GM21786 (cell line): ENCODE data around the gene ZNF534.
"Not testable (repeated sequence)": the region's sequence is repeated elsewhere in the genome, so short reads cannot be mapped to it uniquely, and the experiment has no call there.

Experiments used
- ATAC-seq: cut with Tn5 transposase; IDR thresholded peaks from one replicate; pipeline ENCODE4 v1.9.1; 2021; ENCODE audit not compliant: unreplicated experiment

Gene ZNF534

GRCh38 chr19:52494518-52494917, 65.6 kb downstream of the ZNF534 start:
- no peak for ATAC-seq

GRCh38 chr19:52498571-52498970, 69.6 kb downstream of the ZNF534 start:
- ATAC-seq, result no peak

DNA sequence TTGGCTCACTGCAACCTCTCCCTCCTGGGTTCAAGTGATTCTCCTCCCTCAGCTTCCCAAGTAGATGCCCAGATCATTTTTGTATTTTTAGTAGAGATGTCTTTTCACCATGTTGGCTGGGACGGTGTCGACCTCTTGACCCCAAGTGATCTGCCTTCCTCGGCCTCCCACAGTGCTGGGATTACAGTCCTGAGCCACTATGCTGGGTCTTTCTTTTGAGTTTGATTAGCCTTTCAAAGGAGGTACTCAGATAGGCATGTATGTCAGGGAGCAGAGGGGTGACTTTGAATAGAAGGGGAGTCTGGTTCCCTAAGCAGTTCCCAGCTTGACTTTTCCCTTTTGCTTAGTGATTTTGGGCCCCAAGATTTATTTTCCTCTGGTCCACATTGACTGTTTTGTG, 71.5 kb downstream of the ZNF534 start:
- ATAC-seq, result not testable (repeated sequence)

- not testable (repeated sequence) for ATAC-seq
Observed at GRCh38 chr19:52500991-52501390, 72.0 kb downstream of the ZNF534 start.
